HEK293T (cell line): ENCODE data around the gene PRSS57.

ENCODE experiments used
- CTCF ChIA-PET: fragments of 350-600 bp; formaldehyde crosslinking; extraction: SDS; loops from one replicate; lab custom pipeline; 2021; ENCODE audit warnings: antibody characterized with exemption, inconsistent platforms; lab: Yijun Ruan, JAX
- POLR2A ChIA-PET: fragments of 350-600 bp; formaldehyde crosslinking; extraction: SDS; loops from one replicate; lab custom pipeline; 2020; ENCODE audit warnings: antibody characterized with exemption, inconsistent platforms; lab: Yijun Ruan, JAX
- DNase-seq: peaks from one replicate; pipeline ENCODE4 v3.0.0; 2012; ENCODE audit warnings: mixed read lengths; ENCODE audit errors: extremely low spot score
- ARNT ChIP-seq: fragments of 450-650 bp; IDR thresholded peaks from 2 replicates; pipeline ENCODE4 v1.6.1; 2017; ENCODE audit warnings: mild to moderate bottlenecking
- BHLHE40 ChIP-seq: fragments of 450-650 bp; IDR thresholded peaks from 2 replicates; pipeline ENCODE4 v1.6.1; 2016; ENCODE audit warnings: mild to moderate bottlenecking, moderate library complexity, borderline replicate concordance
- CTBP1 ChIP-seq: fragments of 450-650 bp; IDR thresholded peaks from 2 replicates; pipeline ENCODE4 v1.6.1; 2016; ENCODE audit warnings: borderline replicate concordance
- ELF4 ChIP-seq: fragments of 450-650 bp; IDR thresholded peaks from 2 replicates; pipeline ENCODE4 v1.6.1; 2017; ENCODE audit warnings: antibody characterized with exemption
- FOXA1 ChIP-seq: fragments of 450-650 bp; IDR thresholded peaks from 2 replicates; pipeline ENCODE4 v1.6.1; 2016; ENCODE audit warnings: mild to moderate bottlenecking
- FOXK2 ChIP-seq: fragments of 450-650 bp; IDR thresholded peaks from 2 replicates; pipeline ENCODE4 v1.6.1; 2016; ENCODE audit warnings: mild to moderate bottlenecking
- FOXM1 ChIP-seq: fragments of 450-650 bp; IDR thresholded peaks from 2 replicates; pipeline ENCODE4 v1.6.1; 2017; ENCODE audit warnings: mild to moderate bottlenecking, borderline replicate concordance
- HDGF ChIP-seq: fragments of 450-650 bp; IDR thresholded peaks from 2 replicates; pipeline ENCODE4 v1.6.1; 2017; ENCODE audit warnings: antibody characterized with exemption, borderline replicate concordance
- L3MBTL2 ChIP-seq: fragments of 450-650 bp; conservative IDR thresholded peaks from 2 replicates; pipeline ENCODE4 v1.6.1; 2016; ENCODE audit warnings: mild to moderate bottlenecking
- LEF1 ChIP-seq: fragments of 450-650 bp; IDR thresholded peaks from 2 replicates; pipeline ENCODE4 v1.6.1; 2017; ENCODE audit warnings: mild to moderate bottlenecking, borderline replicate concordance
- NFRKB ChIP-seq: fragments of 450-650 bp; IDR thresholded peaks from 2 replicates; pipeline ENCODE4 v1.6.1; 2016; ENCODE audit warnings: mild to moderate bottlenecking, moderate library complexity
- PKNOX1 ChIP-seq: fragments of 450-650 bp; IDR thresholded peaks from 2 replicates; pipeline ENCODE4 v1.6.1; 2016
- SP1 ChIP-seq: fragments of 450-650 bp; IDR thresholded peaks from 2 replicates; pipeline ENCODE4 v1.6.1; 2017
- SUZ12 ChIP-seq: fragments of 450-650 bp; IDR thresholded peaks from 2 replicates; pipeline ENCODE4 v1.6.1; 2016; ENCODE audit warnings: mild to moderate bottlenecking
- TARDBP ChIP-seq: fragments of 450-650 bp; IDR thresholded peaks from 2 replicates; pipeline ENCODE4 v1.6.1; 2016
- ZNF384 ChIP-seq: fragments of 450-650 bp; IDR thresholded peaks from 2 replicates; pipeline ENCODE4 v1.6.1; 2016

The PRSS57 gene

GRCh38 chr19:656751-657559 is 38.3 kb downstream of the PRSS57 start:
- POLR2A ChIA-PET = no interaction called here
- CTCF ChIA-PET = no interaction called here
- DNase-seq = no peak
- TF ChIP-seq SUZ12 (no peak), BHLHE40 (no peak), SP1 (no peak), TARDBP (no peak), NFRKB (no peak), PKNOX1 (no peak), LEF1 (no peak), ZNF384 (no peak), FOXM1 (no peak)

GRCh38 chr19:655691-656090 is 39.6 kb downstream of the PRSS57 start:
- no peak for TF ChIP-seq LEF1
- TF ChIP-seq ARNT = no peak
- TF ChIP-seq ELF4 = no peak
- no peak for TF ChIP-seq L3MBTL2
- no peak for TF ChIP-seq SUZ12
- no peak for TF ChIP-seq BHLHE40
- TF ChIP-seq NFRKB = no peak
- no peak for TF ChIP-seq SP1
- TF ChIP-seq CTBP1 = no peak
- no peak for TF ChIP-seq FOXM1
- no peak for TF ChIP-seq FOXA1
- no peak for TF ChIP-seq FOXK2
- no peak for TF ChIP-seq ZNF384
- no peak for TF ChIP-seq HDGF
- no peak for TF ChIP-seq TARDBP
- ChIA-PET CTCF (no interaction called here), POLR2A (no interaction called here)
- no peak for DNase-seq

- ChIA-PET POLR2A (no interaction called here), CTCF (no interaction called here)
- TF ChIP-seq HDGF (no peak), TARDBP (no peak), L3MBTL2 (no peak), SUZ12 (no peak), LEF1 (no peak), BHLHE40 (no peak), FOXA1 (no peak)
- no peak for DNase-seq
Observed at GRCh38 chr19:653425-653824, 41.8 kb downstream of the PRSS57 start.

- POLR2A ChIA-PET = no interaction called here
Observed at GRCh38 chr19:652467-653389, 42.5 kb downstream of the PRSS57 start.

GRCh38 chr19:651991-652390 is 43.3 kb downstream of the PRSS57 start:
- POLR2A ChIA-PET = no interaction called here
- TF ChIP-seq PKNOX1 = no peak
- TF ChIP-seq FOXM1 = no peak
- TF ChIP-seq HDGF = no peak
- no peak for TF ChIP-seq BHLHE40
- TF ChIP-seq FOXK2 = no peak
- TF ChIP-seq SUZ12 = no peak
- CTCF ChIA-PET = no interaction called here
- no peak for DNase-seq

More at GRCh38 chr19:652467-653389, 42.5 kb downstream of the PRSS57 start:
- TF ChIP-seq L3MBTL2 = no peak
- no peak for TF ChIP-seq NFRKB
- TF ChIP-seq BHLHE40 = no peak
- TF ChIP-seq FOXK2 = no peak
- no peak for TF ChIP-seq SP1
- no peak for TF ChIP-seq FOXM1
- no peak for TF ChIP-seq FOXA1
- no peak for TF ChIP-seq PKNOX1
- TF ChIP-seq LEF1 = no peak
- TF ChIP-seq ARNT = no peak
- TF ChIP-seq ZNF384 = no peak
- CTCF ChIA-PET = no interaction called here
- DNase-seq = no peak
